HG02981 (cell line): ENCODE results near the gene SLC39A2.
"Not testable (repeated sequence)": the region's sequence is repeated elsewhere in the genome, so short reads cannot be mapped to it uniquely, and the experiment has no call there.

Source experiments
- ATAC-seq: cut with Tn5 transposase; IDR thresholded peaks from one replicate; pipeline ENCODE4 v1.9.1; 2021; ENCODE audit warnings: mild to moderate bottlenecking, moderate library complexity; ENCODE audit not compliant: unreplicated experiment

The SLC39A2 gene

DNA sequence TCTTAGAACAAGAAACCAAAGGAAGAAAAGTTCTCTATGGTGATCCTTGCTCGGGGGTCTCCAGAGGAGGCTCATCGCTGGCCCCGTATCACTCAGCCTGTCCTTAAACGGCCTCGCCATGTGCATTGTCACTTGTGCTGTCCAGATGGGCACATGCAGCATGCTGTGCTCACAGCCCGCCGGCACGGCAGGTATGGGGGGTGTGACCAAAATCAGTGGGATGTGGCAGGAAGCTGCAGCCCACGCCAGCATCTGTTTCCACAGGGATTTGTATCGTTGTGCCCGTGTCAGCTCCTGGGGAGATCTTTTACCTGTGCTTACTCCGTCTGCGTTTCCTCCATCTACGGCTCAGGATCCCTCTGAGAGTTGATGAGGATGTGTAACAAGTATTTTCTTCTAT is 2.6 kb upstream of the SLC39A2 start:
- ATAC-seq: no peak

DNA sequence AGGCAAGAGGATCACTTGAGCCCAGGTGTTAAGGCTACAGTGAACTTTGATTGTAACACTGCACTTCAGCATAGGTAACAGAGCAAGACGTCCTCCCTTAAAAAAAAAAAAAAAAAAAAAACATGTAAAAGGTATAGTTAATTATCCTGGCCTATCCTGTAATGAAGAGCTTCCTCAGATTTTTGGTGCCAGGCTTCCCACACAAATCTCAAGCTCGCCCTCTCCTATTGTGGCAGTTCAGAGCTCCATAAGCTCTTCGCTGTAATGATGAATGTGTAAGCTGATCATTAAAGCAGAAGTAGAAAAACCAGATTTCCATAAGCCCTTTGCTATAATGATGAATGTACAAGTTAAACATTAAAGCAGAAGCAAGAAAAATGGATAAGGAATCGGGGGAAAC is 2.0 kb upstream of the SLC39A2 start:
- ATAC-seq: no peak

DNA sequence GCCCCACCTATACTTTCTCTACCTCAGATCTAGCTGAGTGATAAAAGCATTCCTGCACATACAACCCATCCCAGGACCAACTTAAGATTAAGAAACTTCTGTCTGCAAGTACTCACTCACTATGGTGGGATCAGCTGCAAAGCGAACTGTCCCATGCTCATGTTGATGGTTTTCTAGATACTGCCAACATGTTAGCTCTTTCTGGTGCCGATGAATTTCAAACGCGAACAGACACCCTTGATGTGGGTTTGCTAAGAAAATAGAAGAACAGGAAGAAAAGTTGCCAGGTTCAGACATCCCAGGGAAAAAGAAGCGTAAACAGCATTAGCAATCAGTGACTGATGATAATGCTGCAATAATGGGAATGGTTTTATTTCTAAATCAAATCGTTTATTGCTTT is 1.5 kb upstream of the SLC39A2 start:
- no peak for ATAC-seq

DNA sequence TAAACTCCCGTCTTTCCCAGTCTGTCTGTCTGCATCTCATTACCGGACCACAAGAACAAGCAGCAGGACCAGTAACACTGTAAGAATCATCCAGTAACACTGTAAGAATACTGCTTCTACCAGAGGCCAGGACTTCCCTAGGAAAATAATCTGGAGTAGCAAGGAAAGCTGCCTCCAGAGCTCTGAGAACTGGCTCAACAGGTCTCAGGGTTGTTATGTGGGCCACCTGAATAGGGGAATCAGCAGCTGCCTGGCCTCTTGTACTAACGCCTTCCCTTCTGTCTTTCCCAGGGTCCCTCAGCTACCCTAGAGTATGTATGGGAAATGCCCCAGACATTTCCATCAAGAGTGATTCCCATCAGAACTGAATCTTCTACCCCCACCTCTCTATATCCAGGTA is 954 bp upstream of the SLC39A2 start:
- no peak for ATAC-seq

DNA sequence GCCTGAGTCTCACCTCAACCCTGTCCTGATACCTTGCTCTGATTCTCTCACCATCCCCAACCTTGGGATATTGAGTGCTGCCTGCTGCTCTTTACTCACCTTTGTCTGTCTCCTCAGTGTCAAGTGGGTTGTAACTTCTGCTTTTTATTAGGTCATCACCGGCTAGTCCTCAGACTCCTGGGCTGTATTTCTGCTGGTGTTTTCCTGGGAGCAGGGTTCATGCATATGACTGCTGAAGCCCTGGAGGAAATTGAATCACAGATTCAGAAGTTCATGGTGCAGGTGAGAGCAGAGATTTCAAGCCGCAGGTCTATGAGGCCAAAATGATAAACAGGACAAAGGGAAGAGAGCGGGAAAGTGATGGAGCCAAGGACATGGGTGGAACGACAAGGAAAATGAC is 498 bp downstream of the SLC39A2 start:
- no peak for ATAC-seq

DNA sequence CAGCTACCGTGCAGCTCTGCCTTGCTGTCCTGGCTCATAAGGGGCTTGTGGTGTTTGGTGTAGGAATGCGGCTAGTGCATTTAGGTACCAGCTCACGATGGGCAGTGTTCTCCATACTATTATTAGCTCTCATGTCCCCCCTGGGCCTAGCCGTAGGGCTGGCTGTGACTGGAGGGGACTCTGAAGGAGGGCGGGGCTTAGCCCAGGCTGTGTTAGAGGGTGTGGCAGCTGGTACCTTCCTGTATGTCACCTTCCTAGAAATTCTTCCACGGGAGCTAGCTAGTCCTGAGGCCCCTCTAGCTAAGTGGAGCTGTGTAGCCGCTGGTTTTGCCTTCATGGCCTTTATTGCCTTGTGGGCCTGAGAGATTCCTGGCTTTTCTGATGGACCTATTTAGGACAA is 2.1 kb downstream of the SLC39A2 start:
- ATAC-seq: no peak

DNA sequence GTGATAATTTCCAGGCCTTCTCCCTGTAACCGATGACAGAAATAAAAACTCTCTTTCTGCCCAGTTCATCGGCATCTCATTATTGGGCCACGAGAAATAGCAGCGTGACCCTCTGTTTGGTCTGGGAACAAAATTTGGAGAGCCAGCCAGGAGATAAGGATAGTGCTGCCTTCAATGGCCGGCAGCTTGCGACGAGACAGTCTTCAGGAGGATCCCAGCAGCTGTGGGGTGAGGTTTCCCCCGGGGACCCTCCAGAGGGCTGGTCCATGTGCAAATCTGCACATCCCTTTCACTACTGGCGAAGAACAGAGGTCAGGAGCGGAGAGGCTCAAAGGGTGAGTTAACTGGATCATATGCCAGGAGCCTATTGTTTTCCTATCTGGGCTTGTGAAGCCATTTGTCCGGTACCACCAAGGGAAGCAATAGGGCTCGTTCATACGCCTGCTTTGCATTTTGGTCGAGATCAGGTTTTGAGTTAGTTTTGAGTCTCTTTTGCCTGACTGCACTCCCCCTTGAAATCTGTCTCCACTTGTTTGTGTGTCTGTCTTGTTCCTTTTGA is 4.8 kb downstream of the SLC39A2 start:
- ATAC-seq: no peak

DNA sequence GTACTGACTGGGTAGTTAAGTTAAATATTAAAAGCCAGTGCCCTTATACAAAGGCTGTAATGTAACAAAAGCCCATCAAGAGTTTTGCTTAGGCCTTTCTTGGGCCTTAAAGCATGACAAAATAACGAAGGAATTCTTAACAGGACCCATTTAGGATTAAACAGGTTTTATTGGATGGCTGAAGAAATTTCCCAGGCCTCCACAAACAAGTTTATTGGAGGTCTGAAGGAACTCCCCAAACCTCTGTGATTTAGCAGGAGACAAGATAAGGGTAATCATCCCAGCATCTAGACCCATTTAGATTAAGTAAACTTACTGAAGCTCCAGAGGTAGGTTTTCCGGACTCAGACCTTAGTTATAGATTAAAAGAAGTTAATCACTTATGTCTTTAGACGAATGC is 10.6 kb downstream of the SLC39A2 start:
- ATAC-seq: not testable (repeated sequence)

DNA sequence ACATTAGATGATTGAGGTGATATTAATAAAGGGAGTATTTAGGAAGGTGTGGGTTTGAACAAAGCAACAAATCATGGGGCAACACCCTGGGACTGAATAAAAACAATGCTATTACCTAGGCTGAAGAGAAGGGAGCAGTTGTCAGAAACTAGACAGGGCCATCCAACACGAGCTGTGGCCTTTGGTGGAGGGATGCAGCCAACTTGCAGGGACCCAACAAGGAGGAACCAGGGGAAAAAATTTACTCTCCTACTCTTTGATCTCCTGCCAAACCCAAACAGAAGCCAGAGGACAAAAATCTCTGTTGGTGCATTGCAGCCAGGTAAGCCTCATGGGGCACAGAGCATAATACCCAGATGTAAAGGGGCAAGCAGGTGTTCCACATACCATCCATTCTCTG is 12.0 kb downstream of the SLC39A2 start:
- ATAC-seq: no peak

DNA sequence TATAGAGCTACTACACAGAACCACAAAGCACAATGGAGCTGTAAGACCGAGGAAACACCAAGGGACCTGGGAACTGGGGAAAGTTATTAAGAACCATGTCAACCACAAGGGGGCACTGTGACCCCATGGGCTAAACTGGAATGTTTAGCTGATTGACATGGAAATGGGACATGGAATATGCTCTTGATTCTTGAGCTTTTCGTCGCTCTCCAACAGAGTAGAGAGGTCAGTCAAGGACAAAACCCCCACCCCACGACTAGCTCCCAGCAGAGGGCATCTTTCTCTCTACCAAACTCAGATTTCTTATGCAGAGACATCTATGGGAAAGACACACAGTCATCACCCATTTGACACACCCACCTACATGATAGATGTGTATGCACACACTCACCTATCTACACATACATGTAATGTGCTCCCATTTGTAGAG is 15.7 kb downstream of the SLC39A2 start:
- no peak for ATAC-seq

DNA sequence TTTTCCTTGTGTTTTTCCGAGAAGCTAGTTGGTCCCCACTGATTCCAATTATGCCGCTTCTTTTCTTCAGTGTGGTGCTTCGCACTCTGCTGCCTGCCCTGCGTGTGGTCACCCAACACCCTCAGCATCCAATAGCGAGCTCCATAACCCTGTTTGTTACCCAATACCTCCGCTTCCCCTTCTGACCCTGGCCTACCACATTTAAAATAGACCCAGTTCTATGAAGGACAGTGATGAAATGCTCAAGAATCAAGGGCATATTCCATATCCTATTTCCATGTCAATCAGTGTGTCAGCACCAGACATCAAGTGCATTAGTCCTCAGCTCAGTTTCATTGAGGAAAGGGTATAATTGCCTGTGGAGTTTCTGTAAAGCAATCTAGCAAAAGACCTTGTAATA is 16.2 kb downstream of the SLC39A2 start:
- no peak for ATAC-seq

DNA sequence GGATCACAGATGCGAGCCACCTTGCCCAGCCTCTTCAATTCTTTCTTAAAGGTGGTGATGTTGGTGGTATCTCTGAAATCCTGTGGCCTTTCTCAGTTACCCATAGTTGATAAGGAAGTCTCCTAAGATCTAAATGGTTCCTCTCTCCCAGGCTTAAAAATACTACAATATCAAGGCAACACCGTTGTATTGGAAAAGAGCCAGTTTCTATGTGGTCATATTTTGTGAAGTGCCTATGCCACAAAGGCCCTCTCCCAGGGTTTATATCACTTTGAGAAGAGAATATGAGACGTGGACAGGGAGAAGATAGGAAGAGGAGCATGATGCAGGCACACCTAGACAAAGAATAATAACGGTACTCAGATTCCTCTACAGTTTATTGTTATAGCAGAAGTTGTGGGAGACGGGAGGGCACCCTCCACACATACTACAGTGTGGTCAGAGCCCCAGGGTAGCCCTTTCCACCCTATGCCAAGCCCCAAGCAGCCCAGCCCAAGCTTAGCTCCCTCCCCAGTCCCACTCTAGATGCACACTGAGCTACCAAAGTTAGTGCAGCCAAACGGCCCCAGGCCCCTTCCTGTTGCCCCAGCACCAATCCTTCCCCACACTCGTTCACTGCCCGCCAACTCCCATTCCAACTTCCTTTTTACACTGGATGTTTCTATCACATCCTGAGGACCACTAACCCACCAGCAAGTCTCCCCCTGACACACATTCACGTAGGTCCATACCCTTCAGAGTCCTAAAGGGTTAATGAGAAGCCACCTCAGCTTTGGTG is 17.5 kb downstream of the SLC39A2 start:
- no peak for ATAC-seq

DNA sequence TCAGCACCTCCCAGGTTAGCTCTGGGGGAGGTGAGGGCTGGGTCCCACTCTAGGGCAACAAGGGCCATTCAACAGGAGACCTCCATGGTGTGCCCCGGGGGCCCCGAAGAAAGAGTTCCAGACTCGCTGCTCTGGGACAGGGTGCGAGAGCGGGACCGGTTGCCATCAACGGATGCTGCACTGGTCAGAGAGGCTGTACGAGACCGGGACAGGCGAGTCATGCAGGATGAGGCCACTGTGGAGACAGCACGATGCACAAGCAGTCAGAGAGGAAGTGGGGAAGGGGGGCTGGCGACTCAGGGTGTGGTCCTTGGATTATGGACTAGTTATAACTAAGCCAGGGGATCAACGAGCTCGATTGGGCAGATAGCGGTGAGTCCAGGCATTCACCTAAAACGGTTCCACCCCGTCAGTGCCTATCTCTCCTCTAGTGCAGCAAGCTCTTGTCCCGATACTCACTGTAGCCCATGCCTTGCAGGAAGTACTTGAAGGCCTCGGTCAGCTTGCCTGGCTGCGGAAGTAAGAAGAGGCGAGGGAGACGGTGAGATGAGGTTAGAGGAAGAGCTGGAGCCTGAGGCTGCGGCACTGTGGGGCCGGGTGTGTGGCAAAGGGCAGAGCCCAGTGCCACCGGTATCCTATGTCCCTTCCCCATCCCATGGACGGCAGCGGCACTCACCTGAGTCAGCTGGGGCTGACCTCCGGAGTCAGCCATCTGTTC is 18.6 kb downstream of the SLC39A2 start:
- ATAC-seq: no peak

DNA sequence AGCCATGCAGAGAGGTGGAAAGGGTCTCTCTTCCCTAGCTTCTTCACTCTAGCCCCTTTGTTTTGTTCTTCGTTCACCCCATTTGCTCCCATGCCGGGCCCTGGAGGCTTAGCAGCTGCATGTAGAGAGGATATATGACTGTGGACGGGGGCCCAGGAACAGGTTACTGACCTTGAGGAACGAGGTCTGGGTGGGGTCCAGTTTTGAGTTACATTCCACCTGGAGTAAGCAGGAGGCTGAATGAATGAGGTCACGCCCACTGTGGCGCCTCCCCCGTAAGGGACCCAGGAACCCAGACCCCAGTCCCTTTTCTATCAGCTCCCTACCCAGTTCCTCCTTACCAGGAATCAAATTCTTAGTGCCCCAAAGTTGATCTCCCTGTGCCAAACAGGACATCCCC is 19.2 kb downstream of the SLC39A2 start:
- ATAC-seq: no peak

DNA sequence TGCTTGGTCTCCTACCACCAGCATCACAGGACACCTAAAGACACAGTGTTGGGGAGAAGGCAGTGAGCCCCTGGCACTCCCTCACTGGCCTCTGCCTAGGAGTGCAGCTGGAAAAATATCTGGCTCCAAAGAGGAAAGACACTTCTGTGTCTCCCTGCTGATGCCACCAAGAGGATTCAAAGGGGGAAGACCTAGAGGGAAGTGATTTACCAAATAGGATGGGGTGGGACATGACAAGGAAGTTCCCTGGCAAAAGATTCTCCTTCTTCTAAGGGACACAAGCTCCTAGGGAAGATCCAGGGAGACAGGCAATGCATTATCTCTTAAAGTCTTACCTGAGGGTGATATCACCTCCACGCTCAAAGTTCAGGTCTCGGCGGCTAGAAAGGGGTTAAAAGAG is 19.7 kb downstream of the SLC39A2 start:
- no peak for ATAC-seq

DNA sequence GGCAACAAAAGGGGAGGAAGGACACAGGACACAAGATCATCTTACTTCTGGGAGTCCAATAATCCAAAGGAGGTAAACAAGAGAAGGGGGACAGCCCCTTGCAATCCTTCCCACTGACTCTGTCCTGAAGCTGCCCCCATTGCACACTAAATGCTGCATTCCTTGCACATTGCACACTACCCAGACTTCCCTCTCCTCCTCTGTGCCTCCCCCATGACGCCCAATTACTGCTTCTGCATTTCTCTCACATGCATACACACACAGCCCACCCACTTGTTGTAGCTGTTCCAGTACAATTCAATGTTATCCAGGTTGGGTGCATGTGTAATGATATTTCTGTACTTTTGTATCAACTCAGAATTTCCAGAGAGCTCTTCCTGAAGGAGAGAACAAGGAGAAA is 20.3 kb downstream of the SLC39A2 start:
- no peak for ATAC-seq

DNA sequence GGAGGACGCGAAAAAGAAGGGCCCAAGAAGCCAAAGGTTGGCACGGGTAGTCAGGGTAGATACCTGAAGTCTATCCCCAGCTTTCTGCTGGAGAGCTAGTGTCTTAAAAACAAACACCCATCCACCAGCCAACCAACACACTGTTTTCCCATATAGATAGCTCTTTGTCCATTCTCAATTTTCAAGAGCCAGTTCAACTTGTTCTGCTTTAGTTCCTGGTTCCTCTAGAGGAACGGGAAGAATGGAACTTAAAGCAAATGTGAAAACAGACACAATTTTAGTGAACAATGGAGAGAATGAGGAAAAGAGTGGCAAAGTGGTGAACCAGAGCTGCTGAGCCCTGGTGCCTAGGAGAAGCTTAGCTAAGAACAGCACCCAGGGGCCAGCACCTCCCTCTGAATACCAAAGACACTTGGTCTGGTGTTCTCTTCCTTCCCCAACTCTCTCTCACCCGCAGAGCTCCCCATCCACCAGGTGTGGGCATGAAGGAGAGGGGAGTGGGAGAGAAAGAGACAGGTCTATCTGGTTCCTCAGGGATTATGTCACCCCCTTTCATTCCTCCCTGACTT is 22.0 kb downstream of the SLC39A2 start:
- ATAC-seq: no peak

DNA sequence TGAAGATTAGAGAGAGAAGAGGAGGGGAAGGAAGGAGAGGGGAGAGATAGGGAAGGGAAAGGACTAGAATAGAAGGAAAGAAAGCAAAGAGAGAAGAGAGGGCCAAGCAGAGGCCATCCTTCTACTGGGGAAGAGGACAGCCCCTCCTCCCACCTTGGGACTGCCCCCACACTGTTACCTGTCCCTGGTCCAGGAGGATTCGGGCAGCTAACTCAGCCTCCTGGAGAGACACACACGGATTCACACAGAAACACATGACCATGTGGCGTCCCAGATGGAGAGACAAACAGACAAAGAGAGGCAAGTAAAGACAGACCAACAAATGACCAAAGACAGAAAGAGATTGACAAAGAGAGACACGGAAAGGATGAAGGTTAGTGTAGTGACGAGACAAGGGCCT is 23.6 kb downstream of the SLC39A2 start:
- no peak for ATAC-seq

DNA sequence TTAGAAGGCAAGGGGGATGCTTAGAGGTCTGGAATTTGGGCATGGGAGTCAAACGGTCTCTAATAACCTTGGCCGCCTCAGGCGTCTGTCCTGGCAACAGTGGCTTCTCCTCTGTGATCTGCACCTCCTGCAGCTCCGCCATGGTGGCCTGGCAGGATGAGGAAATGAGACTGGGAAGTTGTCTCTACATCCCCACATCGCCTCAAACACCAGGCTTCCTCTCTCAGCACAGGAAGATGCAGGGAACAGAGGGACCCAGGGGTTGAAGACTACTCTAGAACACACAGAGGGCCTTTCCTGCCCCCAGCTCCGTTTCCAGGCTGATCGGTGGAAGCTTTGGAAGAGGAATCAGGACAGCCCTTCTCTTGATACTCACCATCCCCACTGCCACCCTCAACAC is 24.1 kb downstream of the SLC39A2 start:
- no peak for ATAC-seq

DNA sequence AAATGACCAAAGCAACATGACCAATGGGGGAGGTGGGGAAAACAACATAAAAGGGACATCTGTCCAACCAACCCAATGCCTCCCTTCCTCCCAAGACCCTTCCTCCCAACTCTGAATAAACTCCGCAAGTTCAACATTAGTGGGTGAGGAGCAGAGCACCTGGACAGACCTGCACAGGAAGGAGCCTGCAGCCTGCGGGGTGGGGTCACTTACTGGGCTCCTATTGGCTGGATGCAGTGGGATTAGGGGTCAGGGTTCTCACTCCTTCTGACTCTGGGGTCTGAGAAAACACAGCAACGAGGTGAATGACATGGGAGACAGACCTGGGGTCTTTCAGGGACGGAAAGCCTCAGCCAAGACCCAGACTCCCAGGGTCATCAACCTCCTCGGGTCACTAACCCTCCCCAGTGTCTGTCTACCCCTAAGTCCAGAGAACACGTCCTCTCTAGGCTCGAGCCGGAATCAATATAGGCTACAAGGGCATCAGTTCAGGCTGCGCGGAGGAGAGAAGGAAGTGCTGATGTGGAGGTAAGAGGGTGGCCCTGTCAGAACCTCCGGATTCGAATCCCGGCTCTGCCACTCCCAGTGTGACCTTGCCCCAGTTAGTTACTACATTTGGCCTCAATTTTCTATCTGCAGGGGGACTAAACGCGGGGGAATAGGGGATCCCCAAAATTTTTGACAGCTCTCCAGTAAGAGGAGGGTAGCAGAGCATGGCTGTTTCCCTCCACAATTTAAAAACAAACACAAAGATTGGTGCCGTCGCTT is 24.9 kb downstream of the SLC39A2 start:
- no peak for ATAC-seq
